GM18511 (cell line): ENCODE results near the gene CROCC.
"Not testable (repeated sequence)": the region's sequence is repeated elsewhere in the genome, so short reads cannot be mapped to it uniquely, and the experiment has no call there.

ENCODE experiments used
- ATAC-seq: cut with Tn5 transposase; IDR thresholded peaks from one replicate; pipeline ENCODE4 v1.9.1; 2021; ENCODE audit warnings: mild to moderate bottlenecking, moderate library complexity; ENCODE audit not compliant: unreplicated experiment

The CROCC gene

GRCh38 chr1:16896316-16897055 is 25.2 kb upstream of the CROCC start:
- ATAC-seq, result not testable (repeated sequence)

- not testable (repeated sequence) for ATAC-seq
These were observed 24.1 kb upstream of the CROCC start for GRCh38 chr1:16897653-16898052.

- not testable (repeated sequence) for ATAC-seq
These were observed 23.4 kb upstream of the CROCC start for GRCh38 chr1:16898298-16898697.

- not testable (repeated sequence) for ATAC-seq
These were observed 22.7 kb upstream of the CROCC start for GRCh38 chr1:16899020-16899419.

- no peak for ATAC-seq
These were observed 21.0 kb upstream of the CROCC start for GRCh38 chr1:16900751-16901150.

GRCh38 chr1:16901371-16901770 is 20.4 kb upstream of the CROCC start:
- not testable (repeated sequence) for ATAC-seq

GRCh38 chr1:16903054-16903453 is 18.7 kb upstream of the CROCC start:
- no peak for ATAC-seq

- no peak for ATAC-seq
These were observed 18.3 kb upstream of the CROCC start for GRCh38 chr1:16903458-16903796.

- peak; percentile 88 for ATAC-seq
These were observed 17.1 kb upstream of the CROCC start for GRCh38 chr1:16904560-16905109.

GRCh38 chr1:16905110-16905867 is 16.4 kb upstream of the CROCC start:
- ATAC-seq, result peak; percentile 87

GRCh38 chr1:16905868-16906702 is 15.6 kb upstream of the CROCC start:
- no peak for ATAC-seq

- ATAC-seq, result no peak
These were observed 14.9 kb upstream of the CROCC start for GRCh38 chr1:16906873-16907272.

- ATAC-seq, result no peak
These were observed 13.6 kb upstream of the CROCC start for GRCh38 chr1:16907870-16908758.

GRCh38 chr1:16911851-16912721 is 9.6 kb upstream of the CROCC start:
- ATAC-seq, result not testable (repeated sequence)

- not testable (repeated sequence) for ATAC-seq
These were observed 9.0 kb upstream of the CROCC start for GRCh38 chr1:16912742-16913141.

- ATAC-seq, result no peak
These were observed 8.4 kb upstream of the CROCC start for GRCh38 chr1:16913181-16913832.

GRCh38 chr1:16913833-16914662 is 7.7 kb upstream of the CROCC start:
- ATAC-seq, result peak; percentile 89
